ENCODE results near the gene COL4A2. TPM values are rescaled to one million over a fixed set of nuclear protein-coding genes. Genes with fewer than 3 reads are reported as not detected.

COL4A2 gene
- total RNA-seq, 1 donor from 2014 or later = 60.9 TPM

DNA sequence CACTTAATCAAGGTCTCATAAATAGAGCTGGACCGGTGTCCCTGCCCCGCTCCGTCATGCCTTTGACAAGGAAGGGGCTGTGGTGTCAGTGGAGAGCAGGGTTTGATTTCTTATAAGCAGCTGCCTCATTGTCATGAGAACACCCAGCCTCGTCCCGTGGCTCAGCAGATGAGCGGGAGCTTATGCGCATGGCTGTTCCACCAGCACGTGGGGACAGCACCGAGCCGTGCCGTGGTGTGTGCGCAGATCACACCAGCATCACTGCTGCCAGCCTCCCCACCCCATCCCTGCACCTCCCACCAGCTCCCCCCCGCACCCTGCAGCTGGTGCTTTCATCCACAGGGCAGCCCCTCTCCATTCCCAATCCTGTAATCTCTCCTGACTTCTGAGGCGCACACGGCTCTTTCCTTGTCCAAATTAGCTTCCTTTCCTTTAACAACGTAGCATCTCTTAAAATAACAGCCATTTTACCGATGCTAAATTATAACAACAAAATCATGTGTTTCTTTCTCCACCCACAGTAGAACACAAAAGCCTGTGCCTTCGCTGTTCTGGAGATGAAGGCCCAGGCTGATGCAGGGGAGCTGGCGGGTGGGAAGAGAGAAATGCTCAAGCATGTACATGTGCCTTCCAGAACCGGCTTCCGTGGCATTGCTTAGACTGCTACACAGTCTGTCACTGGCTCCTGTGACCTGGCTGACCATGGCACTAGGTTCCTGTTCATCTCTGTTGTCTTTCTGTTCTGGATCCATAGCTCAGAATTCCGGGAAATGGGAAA, 157.7 kb downstream of the COL4A2 start:
- Mint-ChIP-seq H3K4me1 (ENCODE audit: low read depth, unreplicated experiment) (peaks cover 8% of the 10 kb centered on the region), H3K27ac (ENCODE audit: unreplicated experiment) (peak overlapping the region; percentile 52), H3K27me3 (ENCODE audit: unreplicated experiment) (peaks cover 5% of the 10 kb centered on the region), H3K36me3 (ENCODE audit: unreplicated experiment) (peaks cover 7% of the 10 kb centered on the region), H3K4me3 (ENCODE audit: unreplicated experiment) (no peak overlapping the region), H3K9me3 (ENCODE audit: unreplicated experiment) (no peaks in the 10 kb centered on the region)
- TF ChIP-seq, protein P1, sequence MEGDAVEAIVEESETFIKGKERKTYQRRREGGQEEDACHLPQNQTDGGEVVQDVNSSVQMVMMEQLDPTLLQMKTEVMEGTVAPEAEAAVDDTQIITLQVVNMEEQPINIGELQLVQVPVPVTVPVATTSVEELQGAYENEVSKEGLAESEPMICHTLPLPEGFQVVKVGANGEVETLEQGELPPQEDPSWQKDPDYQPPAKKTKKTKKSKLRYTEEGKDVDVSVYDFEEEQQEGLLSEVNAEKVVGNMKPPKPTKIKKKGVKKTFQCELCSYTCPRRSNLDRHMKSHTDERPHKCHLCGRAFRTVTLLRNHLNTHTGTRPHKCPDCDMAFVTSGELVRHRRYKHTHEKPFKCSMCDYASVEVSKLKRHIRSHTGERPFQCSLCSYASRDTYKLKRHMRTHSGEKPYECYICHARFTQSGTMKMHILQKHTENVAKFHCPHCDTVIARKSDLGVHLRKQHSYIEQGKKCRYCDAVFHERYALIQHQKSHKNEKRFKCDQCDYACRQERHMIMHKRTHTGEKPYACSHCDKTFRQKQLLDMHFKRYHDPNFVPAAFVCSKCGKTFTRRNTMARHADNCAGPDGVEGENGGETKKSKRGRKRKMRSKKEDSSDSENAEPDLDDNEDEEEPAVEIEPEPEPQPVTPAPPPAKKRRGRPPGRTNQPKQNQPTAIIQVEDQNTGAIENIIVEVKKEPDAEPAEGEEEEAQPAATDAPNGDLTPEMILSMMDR (IDR thresholded peaks at IDR 0.05; ENCODE audit: partially characterized antibody, unreplicated experiment) = no peak
- no peak for DNase-seq

DNA sequence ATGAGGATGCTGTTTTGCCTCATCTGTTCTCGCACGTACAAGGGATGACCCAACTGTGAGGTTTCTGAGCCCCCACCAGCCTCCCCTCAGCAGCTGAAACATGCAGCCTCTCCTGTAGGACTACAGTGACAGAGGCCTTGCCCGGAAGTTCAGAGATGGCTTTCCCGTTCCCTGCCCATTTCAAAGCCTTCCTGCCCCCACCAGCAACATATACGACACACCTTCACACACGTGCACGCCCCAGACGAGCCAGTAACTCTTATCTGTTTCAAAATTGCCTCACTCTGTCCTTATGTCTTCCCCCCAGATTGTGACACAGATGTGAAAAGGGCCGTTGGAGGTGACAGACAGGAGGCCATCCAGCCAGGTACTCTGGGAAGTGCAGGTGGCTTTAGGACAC, 158.6 kb downstream of the COL4A2 start:
- Mint-ChIP-seq H3K4me1 (ENCODE audit: low read depth, unreplicated experiment) (peaks cover 8% of the 10 kb centered on the region), H3K4me3 (ENCODE audit: unreplicated experiment) (no peak overlapping the region), H3K27ac (ENCODE audit: unreplicated experiment) (peak overlapping the region; percentile 48), H3K36me3 (ENCODE audit: unreplicated experiment) (peaks cover 8% of the 10 kb centered on the region), H3K9me3 (ENCODE audit: unreplicated experiment) (no peaks in the 10 kb centered on the region), H3K27me3 (ENCODE audit: unreplicated experiment) (peaks cover 8% of the 10 kb centered on the region)
- TF ChIP-seq, protein P1 (IDR thresholded peaks at IDR 0.05; ENCODE audit: partially characterized antibody, unreplicated experiment) = no peak
- DNase-seq = no peak

GRCh38 chr13:110466266-110466915, 159.3 kb downstream of the COL4A2 start:
- no peak overlapping the region for H3K4me3 Mint-ChIP-seq (ENCODE audit: unreplicated experiment)
- peaks cover 12% of the 10 kb centered on the region for H3K36me3 Mint-ChIP-seq (ENCODE audit: unreplicated experiment)

GRCh38 chr13:110467516-110468110, 160.5 kb downstream of the COL4A2 start:
- DNase-seq = no peak
- peaks cover 10% of the 10 kb centered on the region for H3K27me3 Mint-ChIP-seq (ENCODE audit: unreplicated experiment)
- peaks cover 12% of the 10 kb centered on the region for H3K36me3 Mint-ChIP-seq (ENCODE audit: unreplicated experiment)
- H3K4me3 Mint-ChIP-seq (ENCODE audit: unreplicated experiment) = no peak overlapping the region
- H3K9me3 Mint-ChIP-seq (ENCODE audit: unreplicated experiment) = peaks cover 5% of the 10 kb centered on the region
- H3K4me1 Mint-ChIP-seq (ENCODE audit: low read depth, unreplicated experiment) = peaks cover 8% of the 10 kb centered on the region
- TF ChIP-seq, protein P1 (IDR thresholded peaks at IDR 0.05; ENCODE audit: partially characterized antibody, unreplicated experiment) = no peak
- no peak overlapping the region for H3K27ac Mint-ChIP-seq (ENCODE audit: unreplicated experiment)

More at GRCh38 chr13:110466266-110466915, 159.3 kb downstream of the COL4A2 start:
- H3K27me3 Mint-ChIP-seq (ENCODE audit: unreplicated experiment) = peaks cover 9% of the 10 kb centered on the region
- H3K4me1 Mint-ChIP-seq (ENCODE audit: low read depth, unreplicated experiment) = peaks cover 8% of the 10 kb centered on the region
- peak overlapping the region; percentile 48 for H3K27ac Mint-ChIP-seq (ENCODE audit: unreplicated experiment)
- TF ChIP-seq, protein P1 (IDR thresholded peaks at IDR 0.05; ENCODE audit: partially characterized antibody, unreplicated experiment) = no peak
- no peak for DNase-seq
- peaks cover under 1% of the 10 kb centered on the region for H3K9me3 Mint-ChIP-seq (ENCODE audit: unreplicated experiment)
